ENCODE results near the gene KRTAP10-7. TPM values are rescaled to one million over a fixed set of nuclear protein-coding genes. Genes with fewer than 3 reads are reported as not detected.
"Not testable (repeated sequence)": the region's sequence is repeated elsewhere in the genome, so short reads cannot be mapped to it uniquely, and the experiment has no call there.

KRTAP10-7 gene
- not detected for total RNA-seq

GRCh38 chr21:44600118-44600978, at the start of gene KRTAP10-7:
Gene KRTAP10-7, plus strand, starts transcription at chr21:44600597. Its CDS starts 25 bp downstream, at chr21:44600622.
- not testable (repeated sequence) for ATAC-seq

- ATAC-seq, result peak; percentile 28
Measured at GRCh38 chr21:44550807-44551206, 49.6 kb upstream of the KRTAP10-7 start.

- ATAC-seq, result peak; percentile 36
Measured at GRCh38 chr21:44551340-44551961, 48.9 kb upstream of the KRTAP10-7 start, which contains the start of gene KRTAP10-2. Gene KRTAP10-2, minus strand, starts transcription at chr21:44551505. Its CDS starts 47 bp downstream, at chr21:44551458.

GRCh38 chr21:44552136-44552535, 48.3 kb upstream of the KRTAP10-7 start:
- ATAC-seq, result no peak

GRCh38 chr21:44552681-44553080, 47.7 kb upstream of the KRTAP10-7 start:
- no peak for ATAC-seq

- ATAC-seq, result no peak
Measured at GRCh38 chr21:44555200-44555875, 45.1 kb upstream of the KRTAP10-7 start.

GRCh38 chr21:44556879-44557278, 43.5 kb upstream of the KRTAP10-7 start:
- no peak for ATAC-seq

- ATAC-seq, result no peak
Measured at GRCh38 chr21:44557491-44558328, 42.7 kb upstream of the KRTAP10-7 start.

- ATAC-seq, result not testable (repeated sequence)
Measured at GRCh38 chr21:44558329-44558675, 42.1 kb upstream of the KRTAP10-7 start.

GRCh38 chr21:44558695-44559094, 41.7 kb upstream of the KRTAP10-7 start, which contains the start of gene KRTAP10-3:
Gene KRTAP10-3, minus strand, starts transcription at chr21:44558795. Its CDS starts 80 bp downstream, at chr21:44558715.
- ATAC-seq, result no peak

- ATAC-seq, result no peak
Measured at GRCh38 chr21:44564099-44564498, 36.3 kb upstream of the KRTAP10-7 start.

GRCh38 chr21:44564886-44565598, 35.4 kb upstream of the KRTAP10-7 start:
- ATAC-seq, result no peak

GRCh38 chr21:44566403-44566802, 34.0 kb upstream of the KRTAP10-7 start:
- ATAC-seq, result no peak

- no peak for ATAC-seq
Measured at GRCh38 chr21:44567481-44568171, 32.8 kb upstream of the KRTAP10-7 start.

- ATAC-seq, result no peak
Measured at GRCh38 chr21:44568261-44568660, 32.1 kb upstream of the KRTAP10-7 start.

- peak; percentile 38 for ATAC-seq
Measured at GRCh38 chr21:44568667-44569556, 31.5 kb upstream of the KRTAP10-7 start.

- no peak for ATAC-seq
Measured at GRCh38 chr21:44569861-44570517, 30.4 kb upstream of the KRTAP10-7 start.

GRCh38 chr21:44571296-44571695, 29.1 kb upstream of the KRTAP10-7 start:
- no peak for ATAC-seq
